ENCODE results near the gene JUN.

DNA sequence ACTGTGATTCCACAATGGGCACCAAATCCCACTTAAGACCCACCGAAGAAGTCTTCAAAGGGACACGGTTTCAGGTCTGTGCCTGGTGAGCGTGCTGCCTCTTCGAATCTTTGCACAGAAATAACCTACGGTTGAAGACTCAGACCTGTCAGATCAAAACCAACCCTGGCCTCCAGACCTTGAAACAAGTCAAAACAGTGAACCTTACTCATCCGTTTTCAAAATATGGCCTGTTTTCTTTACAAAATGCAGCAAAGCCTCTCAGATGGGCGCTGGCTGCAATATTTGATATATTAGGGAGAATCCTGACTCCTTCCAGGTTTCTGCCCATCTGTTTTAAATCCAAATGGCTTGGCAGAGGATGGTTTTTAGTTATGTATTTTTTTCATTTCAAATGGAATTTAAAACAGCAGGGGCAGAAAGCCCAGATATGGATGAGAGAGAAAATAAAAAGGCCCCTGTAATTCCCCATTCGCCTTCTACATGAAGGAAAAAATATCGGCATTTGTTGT lies 14.0 kb downstream of the JUN start:
- TF ChIP-seq GATA2 (IDR thresholded peaks at IDR 0.05; ENCODE audit: low read depth, low read length) (no peak), GATA3 (IDR thresholded peaks at IDR 0.05; ENCODE audit: low read depth, low read length) (no peak)

Data from SH-SY5Y (cell line).